Natural killer cell treated with Interleukin-12 subunit alpha and Interleukin-12 subunit beta and Interleukin-15 and Interleukin-18, amount 100 ng/mL, for 72 hours (primary cell): ENCODE results near the gene ZRANB3. TPM values are rescaled to one million over a fixed set of nuclear protein-coding genes. Genes with fewer than 3 reads are reported as not detected.

Source experiments
- ATAC-seq, 2 donors: fragments of 150-1000 bp; cut with Tn5 transposase in 1 of 2; sonication (Bioruptor Pico), chemical (Tn5 transposase) in 1 of 2; 2 replicates each; pipeline ENCODE4 v1.10.0; 2021
- DNase-seq: peaks from one replicate; pipeline ENCODE4 v3.0.0; 2022; ENCODE audit warnings: low spot score
- H3K27ac Mint-ChIP-seq, 2 donors: 1 replicate in 1 of 2; 2 replicates in 1 of 2; pipeline ENCODE4 v1.8.0; 2022; ENCODE audit warnings: mixed read lengths in 2 of 2, mild to moderate bottlenecking in 1 of 2, moderate library complexity in 1 of 2
- H3K27me3 Mint-ChIP-seq, 2 donors: 1 replicate in 1 of 2; 2 replicates in 1 of 2; pipeline ENCODE4 v1.8.0; 2022; ENCODE audit warnings: mixed read lengths in 2 of 2
- H3K36me3 Mint-ChIP-seq: one replicate; pipeline ENCODE4 v1.8.0; 2022; ENCODE audit warnings: mixed read lengths
- H3K4me1 Mint-ChIP-seq, 2 donors: 1 replicate in 1 of 2; 2 replicates in 1 of 2; pipeline ENCODE4 v1.8.0; 2022; ENCODE audit warnings: low read depth in 2 of 2, mixed read lengths in 2 of 2, mild to moderate bottlenecking in 1 of 2
- H3K4me3 Mint-ChIP-seq: one replicate; pipeline ENCODE4 v1.8.0; 2022; ENCODE audit warnings: mixed read lengths
- H3K9me3 Mint-ChIP-seq: 2 replicates; pipeline ENCODE4 v1.8.0; 2022; ENCODE audit warnings: mixed read lengths
- total RNA-seq, 2 donors: library from RNA; stranded (reverse); gene quantifications; one replicate each; pipeline ENCODE4 v1.2.3, GENCODE V29; 2022

ZRANB3 gene
- total RNA-seq, 2 donors from 2014 or later, result 7.0 to 13.8 TPM

- no peak overlapping the region for H3K4me3 Mint-ChIP-seq
- DNase-seq (no peak), ATAC-seq (no peak)
- no peaks in the 10 kb centered on the region for H3K9me3 Mint-ChIP-seq
- H3K27me3 Mint-ChIP-seq, result no peaks in the 10 kb centered on the region
- H3K4me1 Mint-ChIP-seq, result no peaks in the 10 kb centered on the region
- H3K36me3 Mint-ChIP-seq, result no peaks in the 10 kb centered on the region
- no peak overlapping the region for H3K27ac Mint-ChIP-seq
Observed at GRCh38 chr2:135281379-135281778, 249.6 kb downstream of the ZRANB3 start.

GRCh38 chr2:135279209-135279608 lies 251.8 kb downstream of the ZRANB3 start:
- no peak for DNase-seq
- no peaks in the 10 kb centered on the region for H3K4me1 Mint-ChIP-seq
- H3K4me3 Mint-ChIP-seq, result no peak overlapping the region
- no peaks in the 10 kb centered on the region for H3K27me3 Mint-ChIP-seq
- no peaks in the 10 kb centered on the region for H3K9me3 Mint-ChIP-seq
- no peak for ATAC-seq
- H3K27ac Mint-ChIP-seq, result no peak overlapping the region
- H3K36me3 Mint-ChIP-seq, result no peaks in the 10 kb centered on the region

GRCh38 chr2:135276525-135276924 lies 254.5 kb downstream of the ZRANB3 start:
- no peaks in the 10 kb centered on the region for H3K27me3 Mint-ChIP-seq
- no peaks in the 10 kb centered on the region for H3K9me3 Mint-ChIP-seq

GRCh38 chr2:135271006-135271405 lies 260.0 kb downstream of the ZRANB3 start:
- no peaks in the 10 kb centered on the region for H3K4me1 Mint-ChIP-seq
- no peaks in the 10 kb centered on the region for H3K9me3 Mint-ChIP-seq
- no peak overlapping the region for H3K27ac Mint-ChIP-seq
- ATAC-seq (peak in 1 of 2 donors; percentile 40), DNase-seq (no peak)
- H3K4me3 Mint-ChIP-seq, result no peak overlapping the region
- H3K36me3 Mint-ChIP-seq, result no peaks in the 10 kb centered on the region
- no peaks in the 10 kb centered on the region for H3K27me3 Mint-ChIP-seq

More at GRCh38 chr2:135276525-135276924, 254.5 kb downstream of the ZRANB3 start:
- ATAC-seq (no peak), DNase-seq (no peak)
- H3K4me1 Mint-ChIP-seq, result no peaks in the 10 kb centered on the region
- no peaks in the 10 kb centered on the region for H3K36me3 Mint-ChIP-seq
- no peak overlapping the region for H3K27ac Mint-ChIP-seq
- H3K4me3 Mint-ChIP-seq, result no peak overlapping the region

- no peaks in the 10 kb centered on the region for H3K4me1 Mint-ChIP-seq
- no peaks in the 10 kb centered on the region for H3K36me3 Mint-ChIP-seq
- no peak overlapping the region for H3K27ac Mint-ChIP-seq
- H3K9me3 Mint-ChIP-seq, result no peaks in the 10 kb centered on the region
- H3K27me3 Mint-ChIP-seq, result no peaks in the 10 kb centered on the region
- H3K4me3 Mint-ChIP-seq, result no peak overlapping the region
- ATAC-seq (no peak), DNase-seq (no peak)
Observed at GRCh38 chr2:135265960-135266490, 265.0 kb downstream of the ZRANB3 start.

GRCh38 chr2:135259123-135259522 lies 271.9 kb downstream of the ZRANB3 start:
- Mint-ChIP-seq H3K4me3 (no peak overlapping the region), H3K9me3 (no peaks in the 10 kb centered on the region), H3K36me3 (no peaks in the 10 kb centered on the region), H3K27me3 (no peaks in the 10 kb centered on the region), H3K27ac (no peak overlapping the region), H3K4me1 (no peaks in the 10 kb centered on the region)
- DNase-seq, result no peak
- no peak for ATAC-seq

GRCh38 chr2:135258193-135258592 lies 272.8 kb downstream of the ZRANB3 start:
- Mint-ChIP-seq H3K4me3 (no peak overlapping the region), H3K27me3 (no peaks in the 10 kb centered on the region), H3K4me1 (no peaks in the 10 kb centered on the region), H3K9me3 (no peaks in the 10 kb centered on the region), H3K27ac (no peak overlapping the region), H3K36me3 (no peaks in the 10 kb centered on the region)
- ATAC-seq (no peak), DNase-seq (no peak)

- DNase-seq (no peak), ATAC-seq (no peak)
- Mint-ChIP-seq H3K36me3 (no peaks in the 10 kb centered on the region), H3K4me3 (no peak overlapping the region), H3K4me1 (no peaks in the 10 kb centered on the region), H3K9me3 (no peaks in the 10 kb centered on the region), H3K27me3 (no peaks in the 10 kb centered on the region), H3K27ac (no peak overlapping the region)
Observed at GRCh38 chr2:135257383-135258090, 273.5 kb downstream of the ZRANB3 start.

GRCh38 chr2:135256531-135257260 lies 274.3 kb downstream of the ZRANB3 start:
- H3K4me3 Mint-ChIP-seq, result no peak overlapping the region
- ATAC-seq (no peak), DNase-seq (no peak)
- H3K36me3 Mint-ChIP-seq, result no peaks in the 10 kb centered on the region
- no peaks in the 10 kb centered on the region for H3K27me3 Mint-ChIP-seq
- no peaks in the 10 kb centered on the region for H3K4me1 Mint-ChIP-seq
- no peak overlapping the region for H3K27ac Mint-ChIP-seq
- H3K9me3 Mint-ChIP-seq, result no peaks in the 10 kb centered on the region

GRCh38 chr2:135255208-135255607 lies 275.8 kb downstream of the ZRANB3 start:
- Mint-ChIP-seq H3K27me3 (no peaks in the 10 kb centered on the region), H3K36me3 (peaks cover 1% of the 10 kb centered on the region), H3K9me3 (no peaks in the 10 kb centered on the region), H3K27ac (no peak overlapping the region), H3K4me1 (no peaks in the 10 kb centered on the region), H3K4me3 (no peak overlapping the region)
- ATAC-seq (no peak), DNase-seq (no peak)

GRCh38 chr2:135252805-135253458 lies 278.1 kb downstream of the ZRANB3 start:
- no peak for ATAC-seq
- peaks cover 0 to 5% of the 10 kb centered on the region in 2 donors for H3K4me1 Mint-ChIP-seq

GRCh38 chr2:135248611-135249010 lies 282.4 kb downstream of the ZRANB3 start:
- Mint-ChIP-seq H3K27ac (no peak overlapping the region), H3K4me1 (peaks cover 5 to 10% of the 10 kb centered on the region in 2 donors), H3K4me3 (no peak overlapping the region), H3K36me3 (peaks cover 8% of the 10 kb centered on the region), H3K9me3 (peaks cover 4% of the 10 kb centered on the region), H3K27me3 (no peaks in the 10 kb centered on the region)
- ATAC-seq (no peak), DNase-seq (no peak)

More at GRCh38 chr2:135252805-135253458, 278.1 kb downstream of the ZRANB3 start:
- Mint-ChIP-seq H3K27me3 (no peaks in the 10 kb centered on the region), H3K9me3 (peaks cover 4% of the 10 kb centered on the region), H3K36me3 (peaks cover 8% of the 10 kb centered on the region), H3K4me3 (no peak overlapping the region), H3K27ac (no peak overlapping the region)
- DNase-seq, result no peak

GRCh38 chr2:135246711-135247270 lies 284.2 kb downstream of the ZRANB3 start:
- peaks cover 8% of the 10 kb centered on the region for H3K36me3 Mint-ChIP-seq
- no peaks in the 10 kb centered on the region for H3K27me3 Mint-ChIP-seq
- no peak overlapping the region for H3K27ac Mint-ChIP-seq
- peaks cover 10 to 13% of the 10 kb centered on the region in 2 donors for H3K4me1 Mint-ChIP-seq
- ATAC-seq (no peak), DNase-seq (no peak)
- H3K9me3 Mint-ChIP-seq, result peaks cover 4% of the 10 kb centered on the region
- H3K4me3 Mint-ChIP-seq, result no peak overlapping the region
